A549 (cell line): ENCODE data around the gene TXNDC17. TPM values are rescaled to one million over a fixed set of nuclear protein-coding genes. Genes with fewer than 3 reads are reported as not detected.

ENCODE experiments used
- ATAC-seq, 2 experiments: fragments of 200-7000 bp in 1 of 2; fragments of >200 bp in 1 of 2; cut with Nextera tagmentation in 1 of 2; cut with Tn5 transposase in 1 of 2; 3 replicates each; pipeline versions ENCODE4 v1.8.0 to v1.9.1; 2018 to 2020; ENCODE audit warnings: mild to moderate bottlenecking in 1 of 2, moderate library complexity in 1 of 2
- CTCF ChIA-PET: fragments of 300-600 bp; sonication (Branson Sonifier 250); formaldehyde crosslinking; extraction: SDS; loops from one replicate; lab custom pipeline; 2021; ENCODE audit warnings: antibody characterized with exemption, inconsistent platforms; lab: Yijun Ruan, JAX
- POLR2A ChIA-PET: fragments of 350-600 bp; formaldehyde crosslinking; extraction: SDS; loops from one replicate; lab custom pipeline; 2021; ENCODE audit warnings: antibody characterized with exemption, inconsistent platforms; lab: Yijun Ruan, JAX
- DNase-seq, 2 experiments: peaks; one replicate each; pipeline versions ENCODE4 v3.0.0 to v3.0.0-alpha.2; 2011 to 2016; ENCODE audit warnings: low read depth in 1 of 2, low spot score in 1 of 2
- FAIRE-seq: peaks from 2 replicates; lab custom pipeline; 2011; peaks lifted over from hg19 to GRCh38; lab: Jason Lieb, UNC
- H3K27ac ChIP-seq, 2 experiments: fragments of >200 bp; sonication (Bioruptor Twin); formaldehyde crosslinking; 3 replicates each; pipeline ENCODE4 v1.5.1; 2016 to 2017
- H3K4me1 ChIP-seq: fragments of >200 bp; sonication (Bioruptor Twin); formaldehyde crosslinking; 3 replicates; pipeline ENCODE4 v1.6.1; 2016
- H3K4me2 ChIP-seq: fragments of >200 bp; sonication (Bioruptor Twin); formaldehyde crosslinking; 3 replicates; pipeline ENCODE4 v1.6.1; 2016
- H3K4me3 ChIP-seq: fragments of >200 bp; sonication (Bioruptor Twin); formaldehyde crosslinking; 3 replicates; pipeline ENCODE4 v1.5.1; 2016
- H3K9me3 ChIP-seq: fragments of >200 bp; sonication (Bioruptor Twin); formaldehyde crosslinking; 3 replicates; pipeline ENCODE4 v1.6.1; 2016
- CBX2 ChIP-seq: fragments of 200-600 bp; sonication (generic); IDR thresholded peaks from 2 replicates; pipeline ENCODE4 v1.6.1; 2016; ENCODE audit warnings: low read depth, mild to moderate bottlenecking, borderline replicate concordance
- CBX8 ChIP-seq: fragments of 200-600 bp; sonication (generic); IDR thresholded peaks from 2 replicates; pipeline ENCODE4 v1.6.1; 2016
- CEBPB ChIP-seq, 2 experiments: fragments of >200 bp in 1 of 2; sonication (Bioruptor Twin) in 1 of 2; formaldehyde crosslinking in 1 of 2; IDR thresholded peaks; 2 replicates each; pipeline ENCODE4 v1.6.1; 2012 to 2016
- CHD2 ChIP-seq: fragments of 150-350 bp; IDR thresholded peaks from 2 replicates; pipeline ENCODE4 v1.6.1; 2014; ENCODE audit warnings: low read length; ENCODE audit not compliant: partially characterized antibody
- FOXS1 ChIP-seq: fragments of 250-450 bp; sonication (Bioruptor Pico); IDR thresholded peaks from 2 replicates; pipeline ENCODE4 v1.5.0; 2020; ENCODE audit warnings: mild to moderate bottlenecking, moderate library complexity
- GATA3 ChIP-seq: IDR thresholded peaks from 2 replicates; pipeline ENCODE4 v1.6.1; 2012; ENCODE audit warnings: borderline replicate concordance
- HDAC2 ChIP-seq: fragments of 200-600 bp; sonication (generic); IDR thresholded peaks from 2 replicates; pipeline ENCODE4 v1.6.1; 2016
- HEYL ChIP-seq: fragments of 250-450 bp; sonication (Bioruptor Pico); IDR thresholded peaks from 2 replicates; pipeline ENCODE4 v1.8.0; 2021; ENCODE audit warnings: mild to moderate bottlenecking, moderate library complexity
- JUNB ChIP-seq: fragments of >200 bp; sonication (Bioruptor Twin); formaldehyde crosslinking; IDR thresholded peaks from 2 replicates; pipeline ENCODE4 v1.6.1; 2016
- MYC ChIP-seq: IDR thresholded peaks from 2 replicates; pipeline ENCODE4 v1.6.1; 2012; ENCODE audit warnings: mild to moderate bottlenecking, inconsistent platforms, low read length, improper control_type of control experiment, borderline replicate concordance
- NFE2L2 ChIP-seq: fragments of 150-350 bp; conservative IDR thresholded peaks from 2 replicates; pipeline ENCODE4 v1.6.1; 2014; ENCODE audit warnings: low read length
- NR3C1 ChIP-seq: fragments of >200 bp; sonication (Bioruptor Twin); formaldehyde crosslinking; IDR thresholded peaks from 3 replicates; pipeline ENCODE4 v1.6.1; 2017
- PBX3 ChIP-seq: IDR thresholded peaks from 2 replicates; pipeline ENCODE4 v1.6.1; 2012
- POLR2A ChIP-seq: IDR thresholded peaks from 2 replicates; pipeline ENCODE4 v1.6.1; 2012; ENCODE audit warnings: mild to moderate bottlenecking, low read length
- POLR2AphosphoS2 ChIP-seq: conservative IDR thresholded peaks from 2 replicates; pipeline ENCODE4 v1.6.1; 2012; ENCODE audit warnings: low read length, improper control_type of control experiment, inconsistent platforms
- RAD21 ChIP-seq, 2 experiments: fragments of >200 bp in 1 of 2; sonication (Bioruptor Twin) in 1 of 2; formaldehyde crosslinking in 1 of 2; IDR thresholded peaks in 1 of 2; conservative IDR thresholded peaks in 1 of 2; 2 replicates in 1 of 2; 3 replicates in 1 of 2; pipeline ENCODE4 v1.6.1; 2012 to 2018; ENCODE audit warnings: inconsistent platforms in 1 of 2
- RARB ChIP-seq: fragments of 250-450 bp; sonication (Bioruptor Pico); IDR thresholded peaks from 2 replicates; pipeline ENCODE4 v1.8.0; 2021; ENCODE audit warnings: mild to moderate bottlenecking, moderate library complexity
- RCOR1 ChIP-seq: fragments of 150-350 bp; IDR thresholded peaks from 2 replicates; pipeline ENCODE4 v1.6.1; 2014; ENCODE audit warnings: antibody characterized with exemption, low read length, low read depth
- SREBF2 ChIP-seq: fragments of 450-650 bp; IDR thresholded peaks from 2 replicates; pipeline ENCODE4 v1.6.1; 2014; ENCODE audit warnings: mild to moderate bottlenecking, moderate library complexity
- TP53 ChIP-seq: fragments of 250-450 bp; sonication (Bioruptor Pico); IDR thresholded peaks from 2 replicates; pipeline ENCODE4 v1.5.0; 2021; ENCODE audit warnings: mild to moderate bottlenecking, moderate library complexity
- ZSCAN20 ChIP-seq: fragments of 250-450 bp; sonication (Bioruptor Pico); IDR thresholded peaks from 2 replicates; pipeline ENCODE4 v1.8.0; 2022; ENCODE audit warnings: mild to moderate bottlenecking, moderate library complexity
- WGBS: methylation state at CpG from one replicate; pipeline ENCODE4 v1.1.6; 2017; ENCODE audit errors: missing lambda C conversion rate; 5-methylcytosine and 5-hydroxymethylcytosine counted together
- polyA plus RNA-seq, 4 experiments: library from polyadenylated mRNA; depleted of rRNA in 3 of 4; stranded (reverse); fragments of >200 nt; fragmentation: RNase III in 1 of 4; extraction: RNeasy Plus Mini Kit Qiagen cat#74134 plus additional on column Dnase treatment in 1 of 4; gene quantifications; 2 replicates in 3 of 4; 3 replicates in 1 of 4; pipeline ENCODE4 v1.2.3, GENCODE V29; 2011 to 2017
- TF ChIP-seq, protein P1 (sequence below): IDR thresholded peaks from 2 replicates; pipeline ENCODE4 v1.6.1; 2012; ENCODE audit warnings: low read depth, borderline replicate concordance
- TF ChIP-seq, protein P2 (sequence below): fragments of 150-350 bp; IDR thresholded peaks from 2 replicates; pipeline ENCODE4 v1.6.1; 2014; ENCODE audit warnings: low read depth, mild to moderate bottlenecking, low read length
- TF ChIP-seq, protein P3 (sequence below): fragments of 250-450 bp; sonication (Bioruptor Pico); IDR thresholded peaks from 2 replicates; pipeline ENCODE4 v1.5.0; 2021; ENCODE audit warnings: mild to moderate bottlenecking, moderate library complexity, borderline replicate concordance
- TF ChIP-seq, protein P4 (sequence below): fragments of 450-650 bp; IDR thresholded peaks from 2 replicates; pipeline ENCODE4 v1.6.1; 2014; ENCODE audit warnings: antibody characterized with exemption
- TF ChIP-seq, protein P5 (sequence below): fragments of >200 bp; sonication (Bioruptor Twin); formaldehyde crosslinking; IDR thresholded peaks from 3 replicates; pipeline ENCODE4 v1.6.1; 2016

Gene TXNDC17
- polyA plus RNA-seq, 2 of the 4 experiments (the other 2 are of a cell fraction), result 572 to 621 TPM

- Histone ChIP-seq H3K4me2 (0 out of 3 replicates have a peak overlapping the region, but pooled peaks have one; percentile 11), H3K4me3 (no peak overlapping the region), H3K9me3 (no peaks in the 10 kb centered on the region), H3K4me1 (peaks cover 4% of the 10 kb centered on the region; the same call in 1 of the 3 replicates), H3K27ac (no peak overlapping the region)
- ATAC-seq, result no peak
- peak; percentile 54 for FAIRE-seq
- peak in 1 of 2 experiments; percentile 48 for DNase-seq
- ChIA-PET CTCF (interaction anchor here (0.5 to 17.8 kb wide), 12 partner anchors 24 to 352 kb away, joined by 3 to 293 read pairs (median 6); partner anchors contain the start of genes RNASEK and SLC13A5), POLR2A (no interaction called here)
- TF ChIP-seq CHD2 (no peak), HDAC2 (no peak), PBX3 (no peak), HEYL (CRISPR knock-in tag) (no peak), MYC (no peak), CBX2 (no peak), POLR2A (no peak), RAD21 (conservative IDR thresholded peaks at IDR 0.05 in 1 of 2, IDR thresholded peaks at IDR 0.05 in 1 of 2) (no peak), NR3C1 (no peak)
- TF ChIP-seq, protein P1, sequence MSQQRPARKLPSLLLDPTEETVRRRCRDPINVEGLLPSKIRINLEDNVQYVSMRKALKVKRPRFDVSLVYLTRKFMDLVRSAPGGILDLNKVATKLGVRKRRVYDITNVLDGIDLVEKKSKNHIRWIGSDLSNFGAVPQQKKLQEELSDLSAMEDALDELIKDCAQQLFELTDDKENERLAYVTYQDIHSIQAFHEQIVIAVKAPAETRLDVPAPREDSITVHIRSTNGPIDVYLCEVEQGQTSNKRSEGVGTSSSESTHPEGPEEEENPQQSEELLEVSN, result no peak
- TF ChIP-seq, protein P2, sequence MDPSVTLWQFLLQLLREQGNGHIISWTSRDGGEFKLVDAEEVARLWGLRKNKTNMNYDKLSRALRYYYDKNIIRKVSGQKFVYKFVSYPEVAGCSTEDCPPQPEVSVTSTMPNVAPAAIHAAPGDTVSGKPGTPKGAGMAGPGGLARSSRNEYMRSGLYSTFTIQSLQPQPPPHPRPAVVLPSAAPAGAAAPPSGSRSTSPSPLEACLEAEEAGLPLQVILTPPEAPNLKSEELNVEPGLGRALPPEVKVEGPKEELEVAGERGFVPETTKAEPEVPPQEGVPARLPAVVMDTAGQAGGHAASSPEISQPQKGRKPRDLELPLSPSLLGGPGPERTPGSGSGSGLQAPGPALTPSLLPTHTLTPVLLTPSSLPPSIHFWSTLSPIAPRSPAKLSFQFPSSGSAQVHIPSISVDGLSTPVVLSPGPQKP, result no peak
- WGBS, result 51% methylated on average over 10 of the region's 10 CpGs
These were observed 28.8 kb downstream of the TXNDC17 start for GRCh38 chr17:6669479-6670212.

- ChIA-PET CTCF (interaction anchor here (0.5 to 17.8 kb wide), 7 partner anchors 9 to 335 kb away, joined by 3 to 293 read pairs (median 5); partner anchors contain the start of genes RNASEK and SLC13A5), POLR2A (no interaction called here)
- TF ChIP-seq JUNB (no peak), CBX2 (no peak), CBX8 (no peak), POLR2AphosphoS2 (no peak), ZSCAN20 (CRISPR knock-in tag) (no peak), FOXS1 (no peak), HEYL (CRISPR knock-in tag) (no peak), NFE2L2 (no peak), HDAC2 (no peak), RCOR1 (no peak), TP53 (CRISPR knock-in tag) (no peak), SREBF2 (no peak), RARB (CRISPR knock-in tag) (no peak), GATA3 (no peak), CEBPB (IDR thresholded peaks at IDR 0.05) (no peak)
- TF ChIP-seq, protein P3, sequence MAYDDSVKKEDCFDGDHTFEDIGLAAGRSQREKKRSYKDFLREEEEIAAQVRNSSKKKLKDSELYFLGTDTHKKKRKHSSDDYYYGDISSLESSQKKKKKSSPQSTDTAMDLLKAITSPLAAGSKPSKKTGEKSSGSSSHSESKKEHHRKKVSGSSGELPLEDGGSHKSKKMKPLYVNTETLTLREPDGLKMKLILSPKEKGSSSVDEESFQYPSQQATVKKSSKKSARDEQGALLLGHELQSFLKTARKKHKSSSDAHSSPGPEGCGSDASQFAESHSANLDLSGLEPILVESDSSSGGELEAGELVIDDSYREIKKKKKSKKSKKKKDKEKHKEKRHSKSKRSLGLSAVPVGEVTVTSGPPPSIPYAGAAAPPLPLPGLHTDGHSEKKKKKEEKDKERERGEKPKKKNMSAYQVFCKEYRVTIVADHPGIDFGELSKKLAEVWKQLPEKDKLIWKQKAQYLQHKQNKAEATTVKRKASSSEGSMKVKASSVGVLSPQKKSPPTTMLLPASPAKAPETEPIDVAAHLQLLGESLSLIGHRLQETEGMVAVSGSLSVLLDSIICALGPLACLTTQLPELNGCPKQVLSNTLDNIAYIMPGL (CRISPR knock-in tag), result no peak
- TF ChIP-seq, protein P2, result no peak
- TF ChIP-seq, protein P4, sequence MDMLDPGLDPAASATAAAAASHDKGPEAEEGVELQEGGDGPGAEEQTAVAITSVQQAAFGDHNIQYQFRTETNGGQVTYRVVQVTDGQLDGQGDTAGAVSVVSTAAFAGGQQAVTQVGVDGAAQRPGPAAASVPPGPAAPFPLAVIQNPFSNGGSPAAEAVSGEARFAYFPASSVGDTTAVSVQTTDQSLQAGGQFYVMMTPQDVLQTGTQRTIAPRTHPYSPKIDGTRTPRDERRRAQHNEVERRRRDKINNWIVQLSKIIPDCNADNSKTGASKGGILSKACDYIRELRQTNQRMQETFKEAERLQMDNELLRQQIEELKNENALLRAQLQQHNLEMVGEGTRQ, result no peak
- TF ChIP-seq, protein P5, sequence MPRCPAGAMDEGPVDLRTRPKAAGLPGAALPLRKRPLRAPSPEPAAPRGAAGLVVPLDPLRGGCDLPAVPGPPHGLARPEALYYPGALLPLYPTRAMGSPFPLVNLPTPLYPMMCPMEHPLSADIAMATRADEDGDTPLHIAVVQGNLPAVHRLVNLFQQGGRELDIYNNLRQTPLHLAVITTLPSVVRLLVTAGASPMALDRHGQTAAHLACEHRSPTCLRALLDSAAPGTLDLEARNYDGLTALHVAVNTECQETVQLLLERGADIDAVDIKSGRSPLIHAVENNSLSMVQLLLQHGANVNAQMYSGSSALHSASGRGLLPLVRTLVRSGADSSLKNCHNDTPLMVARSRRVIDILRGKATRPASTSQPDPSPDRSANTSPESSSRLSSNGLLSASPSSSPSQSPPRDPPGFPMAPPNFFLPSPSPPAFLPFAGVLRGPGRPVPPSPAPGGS, result no peak
- DNase-seq (no peak), FAIRE-seq (no peak), ATAC-seq (no peak)
- WGBS, result 91% methylated on average over 8 of the region's 8 CpGs
- Histone ChIP-seq H3K9me3 (no peaks in the 10 kb centered on the region), H3K4me2 (no peak overlapping the region), H3K4me3 (no peak overlapping the region), H3K4me1 (peaks cover 4% of the 10 kb centered on the region; the same call in 1 of the 3 replicates), H3K27ac (no peak overlapping the region)
These were observed 29.7 kb downstream of the TXNDC17 start for GRCh38 chr17:6670571-6670970.
